ENCODE measurements around the gene PKP3.
"Not testable (repeated sequence)": the region's sequence is repeated elsewhere in the genome, so short reads cannot be mapped to it uniquely, and the experiment has no call there.

PKP3 gene

GRCh38 chr11:377883-378500 lies 16.0 kb upstream of the PKP3 start:
- no peak for DNase-seq

- no peak for DNase-seq
Measured at GRCh38 chr11:379205-380094, 14.6 kb upstream of the PKP3 start.

GRCh38 chr11:380095-380480 lies 13.9 kb upstream of the PKP3 start:
- no peak for DNase-seq

GRCh38 chr11:380491-380890 lies 13.5 kb upstream of the PKP3 start:
- no peak for DNase-seq

- no peak for DNase-seq
Measured at GRCh38 chr11:380996-381395, 13.0 kb upstream of the PKP3 start.

GRCh38 chr11:381501-382072 lies 12.4 kb upstream of the PKP3 start:
- DNase-seq, result no peak

- peak; percentile 20 for DNase-seq
Measured at GRCh38 chr11:382081-382629, 11.9 kb upstream of the PKP3 start.

- no peak for DNase-seq
Measured at GRCh38 chr11:383431-383830, 10.6 kb upstream of the PKP3 start.

- no peak for DNase-seq
Measured at GRCh38 chr11:384511-384910, 9.5 kb upstream of the PKP3 start.

GRCh38 chr11:385594-386351 lies 8.2 kb upstream of the PKP3 start:
- DNase-seq, result no peak

- DNase-seq, result no peak
Measured at GRCh38 chr11:386483-386882, 7.5 kb upstream of the PKP3 start.

GRCh38 chr11:387193-387793 lies 6.7 kb upstream of the PKP3 start:
- no peak for DNase-seq

GRCh38 chr11:389369-389768 lies 4.6 kb upstream of the PKP3 start:
- not testable (repeated sequence) for DNase-seq

- no peak for DNase-seq
Measured at GRCh38 chr11:390175-390574, 3.8 kb upstream of the PKP3 start.

GRCh38 chr11:391117-392017 lies 2.6 kb upstream of the PKP3 start:
- no peak for DNase-seq

GRCh38 chr11:392102-392777 lies 1.8 kb upstream of the PKP3 start:
- no peak for DNase-seq

GRCh38 chr11:393219-394033 lies 583 bp upstream of the PKP3 start:
- no peak for DNase-seq

GRCh38 chr11:394858-395655 lies 1.0 kb downstream of the PKP3 start:
- no peak for DNase-seq

- DNase-seq, result no peak
Measured at GRCh38 chr11:395866-396265, 1.9 kb downstream of the PKP3 start.

Measured in KG1 (cell line).